NCI-H128 (cell line): ENCODE data around the gene CDKAL1.
"Not testable (repeated sequence)": the region's sequence is repeated elsewhere in the genome, so short reads cannot be mapped to it uniquely, and the experiment has no call there.

ENCODE experiments used
- DNase-seq: peaks from one replicate; lab custom pipeline; 2025; ENCODE audit not compliant: unreplicated experiment; lab: John Stamatoyannopoulos, UW

The CDKAL1 gene

GRCh38 chr6:20706238-20706938 lies 172.1 kb downstream of the CDKAL1 start:
- DNase-seq = no peak

DNA sequence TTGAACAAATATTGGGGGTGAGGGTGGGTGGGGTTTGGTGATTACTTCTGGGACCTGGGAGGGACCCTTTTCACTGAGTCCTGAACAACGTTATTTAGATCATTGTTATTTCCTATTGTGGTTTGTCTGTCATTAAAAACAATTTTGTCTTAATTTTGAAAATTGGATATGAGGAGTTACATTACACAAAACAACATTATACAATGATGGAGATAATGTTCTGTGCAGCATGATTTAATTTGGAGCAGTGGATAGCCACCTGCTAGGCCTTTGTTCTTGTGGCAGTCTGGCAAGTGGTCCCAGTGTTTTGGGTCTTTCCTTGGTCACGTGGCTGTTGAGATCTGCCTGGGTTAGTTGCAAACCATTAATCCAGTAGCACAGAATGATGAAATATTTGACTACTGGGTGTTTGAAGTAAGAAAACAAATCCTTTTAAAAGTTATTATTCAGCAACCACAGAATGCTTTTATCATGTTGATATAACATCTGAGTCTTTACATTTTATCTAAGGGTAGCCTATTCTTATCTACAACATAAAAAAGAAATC lies 172.8 kb downstream of the CDKAL1 start:
- DNase-seq = peak; percentile 72

GRCh38 chr6:20707870-20708269 lies 173.6 kb downstream of the CDKAL1 start:
- no peak for DNase-seq

DNA sequence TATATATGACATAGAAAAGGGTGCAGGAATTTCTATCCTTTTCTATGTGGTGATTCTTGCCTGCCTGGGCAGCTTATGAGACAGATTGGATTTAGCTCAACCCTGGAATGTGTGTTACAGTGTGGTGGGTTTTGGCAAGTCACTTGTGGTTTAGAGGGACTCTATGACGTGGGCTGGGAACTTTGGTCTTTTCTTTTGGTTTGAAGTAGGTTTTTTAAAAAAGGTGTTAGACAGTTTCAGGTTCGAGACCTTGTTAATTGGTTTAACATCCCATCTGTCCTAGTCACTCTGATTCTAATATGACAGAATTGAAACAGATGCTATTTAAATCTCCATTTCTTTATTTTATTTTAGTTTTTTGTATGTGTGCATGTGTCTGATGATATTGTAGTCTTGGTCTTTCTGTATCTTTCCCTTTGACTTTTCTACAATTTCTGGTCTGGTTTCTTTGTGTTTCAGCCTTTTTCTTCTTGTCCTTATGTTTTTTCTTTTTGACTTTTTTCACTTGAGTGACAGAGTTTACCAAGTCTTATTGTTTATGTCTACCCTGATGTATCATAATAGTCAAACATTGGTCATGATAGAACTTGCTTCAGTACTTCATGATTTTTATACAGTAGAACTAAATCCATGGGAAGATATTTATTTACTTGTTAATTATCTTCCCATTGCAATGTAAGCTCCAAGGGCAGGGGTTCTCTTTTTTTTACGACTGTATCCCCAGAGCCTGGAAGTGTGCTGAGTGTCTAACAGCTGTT lies 174.3 kb downstream of the CDKAL1 start:
- DNase-seq = no peak

GRCh38 chr6:20709451-20709850 lies 175.2 kb downstream of the CDKAL1 start:
- DNase-seq = no peak

GRCh38 chr6:20710341-20710740 lies 176.1 kb downstream of the CDKAL1 start:
- DNase-seq = no peak

- DNase-seq = no peak
These were observed 177.3 kb downstream of the CDKAL1 start for GRCh38 chr6:20711518-20711917.

DNA sequence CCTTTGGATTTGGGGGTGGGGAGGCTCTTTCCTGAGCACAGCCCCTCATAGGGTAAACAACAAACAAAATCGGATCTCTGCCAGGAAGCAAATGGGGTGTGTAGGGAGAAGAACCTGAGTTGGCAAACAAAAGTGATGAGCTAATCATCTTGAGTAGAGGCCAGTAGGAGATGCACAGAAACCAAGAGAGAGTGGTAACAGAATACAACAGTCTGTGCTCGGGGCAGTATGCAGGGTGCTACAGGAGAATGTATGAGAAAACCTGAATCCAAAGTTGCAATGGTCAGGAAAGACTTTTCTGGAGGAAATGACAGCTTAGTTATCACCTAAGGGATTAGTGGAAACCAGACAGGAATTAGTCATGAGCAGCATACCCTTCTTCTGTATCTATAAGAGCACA lies 177.8 kb downstream of the CDKAL1 start:
- DNase-seq = no peak

DNA sequence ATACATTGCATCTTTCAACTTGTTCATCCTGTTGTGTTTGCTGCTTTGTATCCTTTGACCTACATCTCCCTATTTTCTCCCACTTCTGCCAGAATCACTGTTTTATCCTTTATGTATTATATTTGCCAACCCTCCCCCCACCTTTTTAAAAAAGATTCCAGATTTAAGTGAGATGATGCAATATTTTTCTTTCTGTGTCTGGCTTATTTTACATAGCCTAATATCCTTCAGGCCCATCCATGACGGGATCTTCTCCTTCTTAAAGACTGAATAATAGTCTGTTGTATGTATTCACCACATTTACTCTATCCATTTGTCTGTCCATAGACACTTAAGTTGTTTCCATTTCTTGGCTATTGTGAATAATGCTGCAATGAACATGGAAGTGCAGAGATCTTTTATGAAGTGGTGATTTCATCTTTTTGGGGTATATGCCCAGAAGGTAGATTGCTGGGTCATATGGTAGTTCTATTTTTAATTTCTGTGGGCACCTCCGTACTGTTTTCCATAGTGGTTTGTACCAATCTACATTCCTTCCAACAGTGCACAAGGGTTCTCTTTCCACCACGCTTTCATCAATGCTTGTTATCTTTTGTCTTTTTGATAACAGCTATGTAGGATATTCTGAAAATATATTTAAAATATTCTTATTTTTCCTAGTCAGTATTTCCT lies 181.0 kb downstream of the CDKAL1 start:
- DNase-seq = no peak

GRCh38 chr6:20716865-20717264 lies 182.6 kb downstream of the CDKAL1 start:
- DNase-seq = no peak

DNA sequence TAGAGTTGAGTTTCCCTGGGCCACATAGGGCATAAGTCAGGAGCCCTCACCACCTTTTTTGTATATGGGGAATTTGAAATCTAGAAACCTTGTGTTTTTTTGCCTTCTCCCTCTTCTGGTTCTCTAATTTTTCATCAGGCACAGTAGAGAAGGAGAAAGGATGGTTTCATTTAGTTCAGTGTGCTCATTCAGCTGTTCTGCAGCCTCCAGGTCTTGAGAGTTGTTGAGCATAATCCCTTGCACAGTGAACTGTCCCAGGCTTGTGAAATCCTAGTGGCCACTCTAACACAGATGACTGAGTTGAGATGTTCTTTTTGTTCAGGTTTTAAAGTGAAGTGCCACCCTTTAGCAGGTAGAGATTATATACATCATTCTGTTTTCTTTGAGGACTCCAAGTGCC lies 183.5 kb downstream of the CDKAL1 start:
- no peak for DNase-seq

DNA sequence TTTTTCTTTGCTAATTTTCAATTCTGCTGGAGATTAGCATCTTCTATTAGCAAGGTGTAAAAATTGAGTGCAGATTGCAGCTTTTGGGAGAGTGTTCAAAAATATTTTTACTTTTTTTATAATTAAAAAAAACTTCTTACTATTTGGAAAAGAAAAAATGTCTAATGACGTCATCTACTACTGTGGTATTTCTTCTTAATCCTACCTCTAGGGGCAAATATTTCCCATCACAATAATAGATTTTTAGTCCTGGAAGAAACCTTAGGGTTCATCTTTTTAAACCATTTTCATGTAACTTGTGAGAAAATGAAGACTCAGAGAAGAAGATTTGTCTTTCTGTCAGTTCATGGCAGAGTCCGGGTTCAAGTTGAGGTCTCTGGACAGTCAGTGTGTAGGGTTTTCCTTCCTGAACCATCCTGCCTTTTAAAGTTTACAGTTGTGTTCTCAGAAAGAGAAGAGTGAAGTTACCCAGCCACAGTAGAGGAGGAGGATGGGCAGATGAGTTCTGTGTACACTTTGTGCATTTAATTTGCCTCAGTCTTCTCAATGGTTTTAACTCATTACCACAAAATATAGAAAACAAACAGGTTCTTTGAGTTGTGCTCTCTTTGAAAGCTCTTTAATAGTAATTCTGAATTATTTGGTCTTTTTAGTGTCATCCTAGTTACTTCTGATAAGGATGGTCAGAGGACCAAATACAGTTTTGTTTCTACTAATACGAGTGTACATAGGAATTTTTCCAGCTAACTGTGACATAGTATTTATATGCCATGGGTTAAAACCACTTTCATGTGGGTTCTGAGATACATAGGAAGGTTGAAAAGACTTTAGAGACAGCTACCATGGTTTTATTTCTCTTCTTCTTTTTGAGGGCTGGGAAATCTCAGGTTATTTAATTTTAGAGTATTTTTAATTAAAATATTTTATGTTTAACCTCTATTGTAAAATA lies 184.7 kb downstream of the CDKAL1 start:
- DNase-seq = no peak

DNA sequence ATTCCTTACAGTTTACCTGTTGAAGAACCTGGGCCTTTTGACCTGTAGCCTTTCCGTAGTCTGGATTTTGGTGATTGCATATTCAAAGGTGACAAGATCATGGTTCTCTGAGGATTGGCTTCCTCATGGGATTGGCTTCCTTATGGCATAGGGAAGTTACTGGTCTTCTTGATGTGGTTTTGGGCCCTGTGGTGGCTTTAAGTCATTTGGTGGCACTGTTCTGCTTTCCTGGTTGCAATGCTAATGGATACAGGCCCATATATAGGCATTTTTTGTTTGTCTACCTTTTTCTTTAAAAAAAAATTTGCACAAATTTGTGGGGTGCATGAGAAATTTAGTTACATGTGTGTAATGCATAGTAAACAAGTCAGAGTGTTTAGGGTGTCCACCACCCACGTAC lies 185.7 kb downstream of the CDKAL1 start:
- DNase-seq = no peak

- DNase-seq = not testable (repeated sequence)
These were observed 186.9 kb downstream of the CDKAL1 start for GRCh38 chr6:20721121-20721520.

- no peak for DNase-seq
These were observed 188.2 kb downstream of the CDKAL1 start for GRCh38 chr6:20722455-20722854.

GRCh38 chr6:20723236-20723635 lies 189.0 kb downstream of the CDKAL1 start:
- DNase-seq = no peak

DNA sequence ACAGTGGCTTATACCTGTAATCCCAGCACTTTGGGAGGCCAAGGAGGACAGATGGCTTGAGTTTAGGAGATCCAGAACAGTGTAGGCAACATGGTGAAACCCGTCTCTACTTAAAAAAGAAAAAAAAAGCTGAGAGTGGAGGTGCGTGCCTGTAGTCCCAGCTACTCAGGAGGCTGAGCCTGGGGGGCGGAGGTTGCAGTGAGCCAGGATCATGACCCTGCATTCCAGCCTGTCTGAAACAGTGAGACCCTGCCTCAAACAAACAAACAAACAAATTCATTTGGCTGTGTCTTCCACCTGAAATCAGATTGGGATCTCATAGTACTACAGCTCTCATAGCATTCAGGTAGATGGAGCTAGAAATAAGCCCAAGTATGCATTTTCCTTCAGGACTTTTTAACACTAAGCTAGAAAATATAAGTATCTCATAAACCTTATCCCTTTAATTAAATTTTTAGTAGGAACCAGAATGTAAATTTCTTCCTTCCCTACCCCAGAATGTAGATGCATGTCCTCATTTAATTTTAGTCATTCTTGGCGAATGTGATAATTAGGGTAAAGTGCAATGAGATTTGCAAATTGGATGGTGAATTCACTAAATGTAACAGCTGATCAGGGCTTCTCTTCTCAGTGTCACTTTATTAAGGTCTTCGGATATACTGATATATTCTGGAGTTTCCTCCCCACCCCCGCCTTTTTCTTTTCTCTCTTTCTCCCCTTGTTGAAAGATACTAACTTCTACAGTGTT lies 190.4 kb downstream of the CDKAL1 start:
- no peak for DNase-seq

DNA sequence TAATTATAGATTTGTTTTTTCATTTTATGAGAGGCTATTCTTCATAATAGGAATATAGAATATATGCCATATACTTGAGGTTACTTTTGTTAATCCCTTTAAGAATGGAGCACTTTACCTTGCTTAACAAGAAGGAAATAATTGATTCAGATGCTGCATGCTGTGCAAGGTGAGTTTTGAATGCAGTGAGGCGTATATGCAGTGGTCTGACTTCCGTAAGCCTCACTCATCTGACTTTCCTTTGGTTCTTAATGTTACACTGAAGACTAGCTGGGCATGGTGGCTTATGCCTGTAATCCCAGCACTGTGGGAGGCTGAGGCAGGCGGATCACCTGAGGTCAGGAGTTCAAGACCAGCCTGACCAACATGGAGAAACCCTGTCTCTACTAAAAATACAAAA lies 191.0 kb downstream of the CDKAL1 start:
- not testable (repeated sequence) for DNase-seq

GRCh38 chr6:20729086-20729485 lies 194.8 kb downstream of the CDKAL1 start:
- no peak for DNase-seq

GRCh38 chr6:20732362-20732761 lies 198.1 kb downstream of the CDKAL1 start:
- not testable (repeated sequence) for DNase-seq
